Activated T-cell treated with anti-CD3 and anti-CD28 coated beads, Interleukin-2, amount 50 U/mL, for 72 hours (primary cell): ENCODE measurements around the gene TUBB. TPM values are rescaled to one million over a fixed set of nuclear protein-coding genes. Genes with fewer than 3 reads are reported as not detected.
A peak's percentile ranks its signal among the peaks of the same experiment; 100 is the strongest.
"Not testable (repeated sequence)": the region's sequence is repeated elsewhere in the genome, so short reads cannot be mapped to it uniquely, and the experiment has no call there.

Experiments
- ATAC-seq, 2 donors: fragments of 150-1000 bp; cut with Tn5 transposase; replicated peaks in 1 of 2; 2 replicates each; pipeline ENCODE4 v1.10.0; 2021; ENCODE audit warnings: moderate library complexity in 2 of 2, mild to moderate bottlenecking in 1 of 2
- DNase-seq, 2 donors: peaks; one replicate each; pipeline ENCODE4 v3.0.0; 2021 to 2022; ENCODE audit warnings: mixed read lengths in 1 of 2
- H3K27ac Mint-ChIP-seq: one replicate; pipeline ENCODE4 v1.8.0; 2022; ENCODE audit warnings: mild to moderate bottlenecking, moderate library complexity, mixed read lengths
- H3K27me3 Mint-ChIP-seq: one replicate; pipeline ENCODE4 v1.8.0; 2022; ENCODE audit warnings: low read depth, mixed read lengths
- H3K36me3 Mint-ChIP-seq, 2 donors: one replicate each; pipeline ENCODE4 v1.8.0; 2022; ENCODE audit warnings: mixed read lengths in 2 of 2, mild to moderate bottlenecking in 1 of 2; ENCODE audit not compliant: insufficient read depth in 2 of 2
- H3K4me1 Mint-ChIP-seq: one replicate; pipeline ENCODE4 v1.8.0; 2022; ENCODE audit warnings: low read depth, mixed read lengths
- H3K4me3 Mint-ChIP-seq, 2 donors: one replicate each; pipeline ENCODE4 v1.8.0; 2022; ENCODE audit warnings: mild to moderate bottlenecking in 2 of 2, mixed read lengths in 2 of 2, moderate library complexity in 2 of 2
- H3K9me3 Mint-ChIP-seq, 2 donors: one replicate each; pipeline ENCODE4 v1.8.0; 2022; ENCODE audit warnings: mixed read lengths in 2 of 2
- total RNA-seq, 2 donors: library from RNA; stranded (reverse); gene quantifications; one replicate each; pipeline ENCODE4 v1.2.3, GENCODE V29; 2022

The TUBB gene
- total RNA-seq, 2 donors from 2014 or later: 668 to 724 TPM

- H3K4me3 Mint-ChIP-seq: no peak overlapping the region
- H3K36me3 Mint-ChIP-seq: peaks cover 0 to 1% of the 10 kb centered on the region in 2 donors
- H3K27ac Mint-ChIP-seq: peak overlapping the region; percentile 10
- DNase-seq (no peak), ATAC-seq (no peak)
- no peaks in the 10 kb centered on the region for H3K9me3 Mint-ChIP-seq
- H3K27me3 Mint-ChIP-seq: no peaks in the 10 kb centered on the region
- H3K4me1 Mint-ChIP-seq: peaks cover 53% of the 10 kb centered on the region
These were observed 37.2 kb downstream of the TUBB start for GRCh38 chr6:30757261-30757904.

- Mint-ChIP-seq H3K4me1 (peaks cover 64% of the 10 kb centered on the region), H3K36me3 (peaks cover 1 to 5% of the 10 kb centered on the region in 2 donors), H3K4me3 (no peak overlapping the region), H3K27me3 (no peaks in the 10 kb centered on the region), H3K9me3 (no peaks in the 10 kb centered on the region), H3K27ac (no peak overlapping the region)
- DNase-seq (no peak), ATAC-seq (no peak)
These were observed 39.6 kb downstream of the TUBB start for GRCh38 chr6:30759575-30760239.

GRCh38 chr6:30760549-30760948 lies 40.4 kb downstream of the TUBB start:
- H3K9me3 Mint-ChIP-seq: no peaks in the 10 kb centered on the region
- peaks cover 1 to 5% of the 10 kb centered on the region in 2 donors for H3K36me3 Mint-ChIP-seq
- H3K4me1 Mint-ChIP-seq: peaks cover 70% of the 10 kb centered on the region
- DNase-seq (no peak), ATAC-seq (no peak)
- no peaks in the 10 kb centered on the region for H3K27me3 Mint-ChIP-seq
- no peak overlapping the region for H3K27ac Mint-ChIP-seq
- H3K4me3 Mint-ChIP-seq: no peak overlapping the region

GRCh38 chr6:30761791-30762429 lies 41.8 kb downstream of the TUBB start:
- ATAC-seq: peak; percentile 80 to 86
- H3K9me3 Mint-ChIP-seq: no peaks in the 10 kb centered on the region
- H3K4me3 Mint-ChIP-seq: peak overlapping the region; percentile 6 to 40
- H3K4me1 Mint-ChIP-seq: peaks cover 80% of the 10 kb centered on the region
- H3K27me3 Mint-ChIP-seq: no peaks in the 10 kb centered on the region
- peak in 1 of 2 donors; percentile 24 for DNase-seq
- H3K36me3 Mint-ChIP-seq: peaks cover 1 to 5% of the 10 kb centered on the region in 2 donors
- H3K27ac Mint-ChIP-seq: peak overlapping the region; percentile 74

- Mint-ChIP-seq H3K4me3 (peak overlapping the region in 1 of 2 donors; percentile 59), H3K36me3 (peaks cover 0 to 6% of the 10 kb centered on the region in 2 donors), H3K27me3 (no peaks in the 10 kb centered on the region), H3K9me3 (peaks cover 0 to 1% of the 10 kb centered on the region in 2 donors), H3K27ac (peak overlapping the region; percentile 79), H3K4me1 (peaks cover 88% of the 10 kb centered on the region)
- no peak for DNase-seq
- no peak for ATAC-seq
These were observed 43.0 kb downstream of the TUBB start for GRCh38 chr6:30763155-30763617.

GRCh38 chr6:30763618-30764489 lies 43.7 kb downstream of the TUBB start:
- no peaks in the 10 kb centered on the region for H3K27me3 Mint-ChIP-seq
- H3K4me3 Mint-ChIP-seq: peak overlapping the region; percentile 37 to 59
- peak overlapping the region; percentile 79 for H3K27ac Mint-ChIP-seq
- peaks cover 90% of the 10 kb centered on the region for H3K4me1 Mint-ChIP-seq
- no peak for ATAC-seq
- no peak for DNase-seq
- peaks cover 0 to 1% of the 10 kb centered on the region in 2 donors for H3K9me3 Mint-ChIP-seq
- peaks cover 0 to 6% of the 10 kb centered on the region in 2 donors for H3K36me3 Mint-ChIP-seq

GRCh38 chr6:30764490-30765043 lies 44.4 kb downstream of the TUBB start:
- not testable (repeated sequence) for H3K27ac Mint-ChIP-seq, DNase-seq, H3K9me3 Mint-ChIP-seq, H3K27me3 Mint-ChIP-seq, H3K36me3 Mint-ChIP-seq, ATAC-seq
- H3K4me1 Mint-ChIP-seq: peaks cover 90% of the 10 kb centered on the region
- peak overlapping the region; percentile 37 to 59 for H3K4me3 Mint-ChIP-seq

GRCh38 chr6:30765495-30765894 lies 45.3 kb downstream of the TUBB start:
- not testable (repeated sequence) for H3K9me3 Mint-ChIP-seq, H3K27ac Mint-ChIP-seq, H3K36me3 Mint-ChIP-seq, H3K4me3 Mint-ChIP-seq, DNase-seq, H3K27me3 Mint-ChIP-seq, ATAC-seq
- H3K4me1 Mint-ChIP-seq: peaks cover 93% of the 10 kb centered on the region

- H3K36me3 Mint-ChIP-seq: peaks cover 0 to 6% of the 10 kb centered on the region in 2 donors
- H3K4me3 Mint-ChIP-seq: peak overlapping the region; percentile 73 to 80
- no peak for ATAC-seq
- peak overlapping the region; percentile 26 for H3K27ac Mint-ChIP-seq
- peaks cover 93% of the 10 kb centered on the region for H3K4me1 Mint-ChIP-seq
- H3K9me3 Mint-ChIP-seq: peaks cover 1 to 2% of the 10 kb centered on the region in 2 donors
- H3K27me3 Mint-ChIP-seq: no peaks in the 10 kb centered on the region
- DNase-seq: no peak
These were observed 46.5 kb downstream of the TUBB start for GRCh38 chr6:30766461-30767157.

GRCh38 chr6:30767158-30767943 lies 47.2 kb downstream of the TUBB start:
- Mint-ChIP-seq H3K9me3 (peaks cover 2 to 4% of the 10 kb centered on the region in 2 donors), H3K4me3 (peak overlapping the region; percentile 73 to 80), H3K27ac (peak overlapping the region; percentile 87), H3K36me3 (peaks cover 2 to 8% of the 10 kb centered on the region in 2 donors), H3K27me3 (no peaks in the 10 kb centered on the region), H3K4me1 (peaks cover 91% of the 10 kb centered on the region)
- DNase-seq: peak; percentile 34 to 61
- ATAC-seq: peak; percentile 60 to 68

GRCh38 chr6:30767944-30768301 lies 47.8 kb downstream of the TUBB start:
- no peak for DNase-seq
- Mint-ChIP-seq H3K27ac (peak overlapping the region; percentile 87), H3K4me1 (peaks cover 91% of the 10 kb centered on the region), H3K4me3 (peak overlapping the region; percentile 73 to 80), H3K36me3 (peaks cover 4 to 9% of the 10 kb centered on the region in 2 donors), H3K9me3 (peaks cover 2 to 5% of the 10 kb centered on the region in 2 donors), H3K27me3 (no peaks in the 10 kb centered on the region)
- ATAC-seq: no peak
